Fibroblast of lung (primary cell): ENCODE results near the gene CHST11. TPM values are rescaled to one million over a fixed set of nuclear protein-coding genes. Genes with fewer than 3 reads are reported as not detected.

ENCODE experiments used
- DNase-seq, 2 donors: peaks; one replicate each; pipeline versions ENCODE4 v3.0.0 to v3.0.0-alpha.2; 2010; ENCODE audit warnings: low read depth in 2 of 2
- H2AFZ ChIP-seq: 2 replicates; pipeline ENCODE4 v1.5.1; 2012; ENCODE audit warnings: low read length, control low read depth, inconsistent platforms
- H3K27ac ChIP-seq: 2 replicates; pipeline ENCODE4 v1.5.1; 2011; ENCODE audit warnings: low read length, control low read depth; ENCODE audit not compliant: insufficient read depth
- H3K27me3 ChIP-seq: 2 replicates; pipeline ENCODE4 v1.5.1; 2011; ENCODE audit warnings: mild to moderate bottlenecking, low read length; ENCODE audit not compliant: control insufficient read depth, insufficient read depth
- H3K36me3 ChIP-seq: 2 replicates; pipeline ENCODE4 v1.5.1; 2011; ENCODE audit warnings: low read length; ENCODE audit not compliant: control insufficient read depth, insufficient read depth
- H3K4me1 ChIP-seq: 2 replicates; pipeline ENCODE4 v1.5.1; 2011; ENCODE audit warnings: low read length; ENCODE audit not compliant: control insufficient read depth, insufficient read depth; ENCODE audit errors: extremely low read depth
- H3K4me2 ChIP-seq: 2 replicates; pipeline ENCODE4 v1.5.1; 2011; ENCODE audit warnings: low read length, control low read depth; ENCODE audit not compliant: insufficient read depth; ENCODE audit errors: extremely low read depth
- H3K4me3 ChIP-seq, 4 experiments: fragments of 200-600 bp in 1 of 4; sonication (generic) in 1 of 4; replicated peaks in 1 of 4; 2 replicates each; pipeline ENCODE4 v1.5.1; 2011 to 2016; ENCODE audit warnings: low read length in 4 of 4, low read depth in 3 of 4, mild to moderate bottlenecking in 3 of 4, control low read depth in 2 of 4, inconsistent platforms in 1 of 4, mixed read lengths in 1 of 4; ENCODE audit not compliant: insufficient read depth in 1 of 4; ENCODE audit errors: control extremely low read depth in 1 of 4
- H3K79me2 ChIP-seq: 2 replicates; pipeline ENCODE4 v1.5.1; 2012; ENCODE audit warnings: mild to moderate bottlenecking, low read length, inconsistent platforms; ENCODE audit not compliant: control insufficient read depth, insufficient read depth
- H3K9ac ChIP-seq: 2 replicates; pipeline ENCODE4 v1.5.1; 2011; ENCODE audit warnings: mild to moderate bottlenecking, low read length, control low read depth; ENCODE audit not compliant: insufficient read depth
- H3K9me3 ChIP-seq: 2 replicates; pipeline ENCODE4 v1.5.1; 2012; ENCODE audit warnings: low read depth, low read length; ENCODE audit not compliant: control insufficient read depth, insufficient read depth
- H4K20me1 ChIP-seq: 2 replicates; pipeline ENCODE4 v1.5.1; 2011; ENCODE audit warnings: low read length; ENCODE audit not compliant: control insufficient read depth, insufficient read depth; ENCODE audit errors: extremely low read depth
- EZH2 ChIP-seq: IDR thresholded peaks from 2 replicates; pipeline ENCODE4 v1.5.1; 2012; ENCODE audit warnings: low read length, control low read depth, mild to moderate bottlenecking; ENCODE audit errors: missing control alignments
- polyA plus RNA-seq, 2 donors: library from polyadenylated mRNA; depleted of rRNA in 1 of 2; stranded (reverse) in 1 of 2; unstranded in 1 of 2; fragments of >200 nt; gene quantifications; 2 replicates each; pipeline ENCODE4 v1.2.1, GENCODE V29; 2011 to 2012; ENCODE audit warnings: missing spikeins in 1 of 2
- total RNA-seq: library from RNA; depleted of rRNA; stranded (reverse); fragments of >200 nt; gene quantifications from 2 replicates; pipeline ENCODE4 v1.2.1, GENCODE V29; 2014
- TF ChIP-seq, protein P1 (sequence below), 2 donors: IDR thresholded peaks in 1 of 2; conservative IDR thresholded peaks in 1 of 2; 1 replicate in 1 of 2; 2 replicates in 1 of 2; pipeline ENCODE4 v1.5.1; 2011 to 2012; ENCODE audit warnings: low read length in 2 of 2, control low read depth in 1 of 2, inconsistent platforms in 1 of 2, low read depth in 1 of 2, mild to moderate bottlenecking in 1 of 2

Gene CHST11
- total and polyA plus RNA-seq, 2 donors (not counting 1 experiment from before 2014, with no cell fraction given) = 3.5 to 9.1 TPM

DNA sequence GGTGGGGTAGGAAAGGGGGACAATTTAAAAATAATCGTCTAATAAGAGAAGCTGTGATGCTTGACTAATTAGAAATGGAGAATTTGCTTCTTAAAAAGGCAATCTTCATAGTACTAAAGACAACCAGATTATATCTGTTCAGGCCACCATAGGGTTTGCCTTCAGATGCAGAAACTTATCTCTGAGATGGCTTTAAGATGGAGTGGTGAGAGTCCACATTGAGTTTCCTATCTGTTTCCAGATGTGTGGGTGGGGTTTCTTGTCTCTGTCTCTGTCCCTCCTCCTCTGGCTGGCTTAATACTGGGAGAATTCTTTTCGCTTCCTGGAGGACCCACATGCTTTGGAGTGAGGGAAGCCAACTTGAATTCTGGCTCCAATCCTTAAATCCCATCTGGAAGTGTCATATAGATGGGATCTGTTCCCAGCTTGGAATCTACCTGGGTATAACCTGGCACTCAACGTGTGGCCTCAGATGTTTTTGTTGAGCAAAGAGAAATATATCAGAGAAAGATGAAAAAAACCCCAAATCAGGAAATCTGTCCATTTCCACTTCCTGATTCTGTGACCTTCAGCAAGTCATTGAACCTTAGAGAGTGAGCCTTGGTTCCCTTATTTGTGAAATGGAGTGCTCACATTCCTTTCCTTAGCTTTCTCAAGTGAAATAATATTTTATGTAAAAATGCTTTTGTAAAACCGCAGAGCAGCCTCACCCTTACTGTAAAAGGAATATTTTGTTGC lies 66.4 kb downstream of the CHST11 start:
- no peak overlapping the region for H3K4me3 ChIP-seq
- no peak overlapping the region for H3K9ac ChIP-seq
- H3K79me2 ChIP-seq = no peaks in the 10 kb centered on the region
- H3K9me3 ChIP-seq = no peaks in the 10 kb centered on the region
- H3K27ac ChIP-seq = no peak overlapping the region
- no peaks in the 10 kb centered on the region for H4K20me1 ChIP-seq
- no peaks in the 10 kb centered on the region for H3K36me3 ChIP-seq
- no peak for DNase-seq
- no peak overlapping the region for H3K4me2 ChIP-seq
- TF ChIP-seq, protein P1, sequence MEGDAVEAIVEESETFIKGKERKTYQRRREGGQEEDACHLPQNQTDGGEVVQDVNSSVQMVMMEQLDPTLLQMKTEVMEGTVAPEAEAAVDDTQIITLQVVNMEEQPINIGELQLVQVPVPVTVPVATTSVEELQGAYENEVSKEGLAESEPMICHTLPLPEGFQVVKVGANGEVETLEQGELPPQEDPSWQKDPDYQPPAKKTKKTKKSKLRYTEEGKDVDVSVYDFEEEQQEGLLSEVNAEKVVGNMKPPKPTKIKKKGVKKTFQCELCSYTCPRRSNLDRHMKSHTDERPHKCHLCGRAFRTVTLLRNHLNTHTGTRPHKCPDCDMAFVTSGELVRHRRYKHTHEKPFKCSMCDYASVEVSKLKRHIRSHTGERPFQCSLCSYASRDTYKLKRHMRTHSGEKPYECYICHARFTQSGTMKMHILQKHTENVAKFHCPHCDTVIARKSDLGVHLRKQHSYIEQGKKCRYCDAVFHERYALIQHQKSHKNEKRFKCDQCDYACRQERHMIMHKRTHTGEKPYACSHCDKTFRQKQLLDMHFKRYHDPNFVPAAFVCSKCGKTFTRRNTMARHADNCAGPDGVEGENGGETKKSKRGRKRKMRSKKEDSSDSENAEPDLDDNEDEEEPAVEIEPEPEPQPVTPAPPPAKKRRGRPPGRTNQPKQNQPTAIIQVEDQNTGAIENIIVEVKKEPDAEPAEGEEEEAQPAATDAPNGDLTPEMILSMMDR (conservative IDR thresholded peaks at IDR 0.05 in 1 of 2, IDR thresholded peaks at IDR 0.05 in 1 of 2; ENCODE audit: low read depth in 1 of 2, low read length in 2 of 2) = no peak
- no peak for TF ChIP-seq EZH2
- no peaks in the 10 kb centered on the region for H3K27me3 ChIP-seq
- no peaks in the 10 kb centered on the region for H3K4me1 ChIP-seq
- H2AFZ ChIP-seq = no peak overlapping the region

DNA sequence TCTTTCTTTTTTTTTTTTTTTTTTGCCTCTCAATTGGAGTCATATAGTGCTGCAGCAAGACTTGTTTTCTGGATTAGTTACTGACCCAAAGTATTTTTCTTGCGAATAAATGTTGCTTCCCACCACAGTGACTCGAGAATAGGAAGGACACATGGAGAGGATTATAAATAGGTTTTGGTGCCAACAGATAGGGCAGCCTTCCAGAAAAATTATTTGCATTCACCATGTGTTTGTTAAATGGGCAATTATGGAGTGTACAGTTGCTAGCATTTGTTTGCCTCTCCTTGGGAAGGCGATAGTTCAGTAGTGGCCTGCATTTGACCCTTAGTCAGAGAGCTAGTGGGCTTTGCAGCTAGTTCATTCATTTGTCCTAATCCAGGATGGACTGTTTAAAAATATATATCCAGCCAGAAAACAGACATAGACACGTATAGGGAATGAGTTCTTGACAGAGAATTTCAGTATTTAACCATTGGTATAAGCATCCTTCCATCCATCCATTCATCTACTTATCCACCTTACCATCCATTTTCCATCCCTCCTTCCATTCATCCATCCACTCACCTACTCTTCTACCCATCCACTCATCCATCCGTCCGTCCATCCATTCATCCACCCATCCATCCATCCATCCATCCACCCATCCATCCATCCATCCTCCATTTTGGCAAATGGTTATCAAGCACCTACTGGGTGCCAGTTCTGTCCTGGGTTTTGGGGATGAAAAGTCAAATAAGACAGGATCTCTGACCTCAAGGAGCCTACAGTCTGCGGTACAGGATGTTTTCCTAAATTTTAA lies 67.5 kb downstream of the CHST11 start:
- Histone ChIP-seq H3K4me3 (no peak overlapping the region), H3K4me2 (no peak overlapping the region)
- no peak for DNase-seq

GRCh38 chr12:104526320-104526719 lies 69.6 kb downstream of the CHST11 start:
- no peak overlapping the region for H3K4me2 ChIP-seq
- no peaks in the 10 kb centered on the region for H3K36me3 ChIP-seq
- no peak overlapping the region for H3K9ac ChIP-seq
- H3K4me1 ChIP-seq = no peaks in the 10 kb centered on the region
- no peaks in the 10 kb centered on the region for H4K20me1 ChIP-seq
- H2AFZ ChIP-seq = no peak overlapping the region
- no peaks in the 10 kb centered on the region for H3K27me3 ChIP-seq
- H3K9me3 ChIP-seq = no peaks in the 10 kb centered on the region
- TF ChIP-seq EZH2 = no peak
- TF ChIP-seq, protein P1 (conservative IDR thresholded peaks at IDR 0.05 in 1 of 2, IDR thresholded peaks at IDR 0.05 in 1 of 2; ENCODE audit: low read depth in 1 of 2, low read length in 2 of 2) = no peak
- no peak overlapping the region for H3K27ac ChIP-seq
- no peak overlapping the region for H3K4me3 ChIP-seq
- DNase-seq = no peak
- H3K79me2 ChIP-seq = no peaks in the 10 kb centered on the region

More for the DNA sequence above, 67.5 kb downstream of the CHST11 start:
- no peaks in the 10 kb centered on the region for H3K36me3 ChIP-seq
- H3K79me2 ChIP-seq = no peaks in the 10 kb centered on the region
- H3K9me3 ChIP-seq = no peaks in the 10 kb centered on the region
- no peaks in the 10 kb centered on the region for H4K20me1 ChIP-seq
- no peaks in the 10 kb centered on the region for H3K4me1 ChIP-seq
- no peak overlapping the region for H3K27ac ChIP-seq
- TF ChIP-seq, protein P1 (conservative IDR thresholded peaks at IDR 0.05 in 1 of 2, IDR thresholded peaks at IDR 0.05 in 1 of 2; ENCODE audit: low read depth in 1 of 2, low read length in 2 of 2) = no peak
- no peak for TF ChIP-seq EZH2
- H3K27me3 ChIP-seq = no peaks in the 10 kb centered on the region
- no peak overlapping the region for H3K9ac ChIP-seq
- no peak overlapping the region for H2AFZ ChIP-seq
